Midbrain (tissue), 1 donor: Measurements from ENCODE around the gene SEMA6B.

Experiments
- DNase-seq: peaks from one replicate; lab custom pipeline; 2025; lab: John Stamatoyannopoulos, UW

Gene SEMA6B

DNA sequence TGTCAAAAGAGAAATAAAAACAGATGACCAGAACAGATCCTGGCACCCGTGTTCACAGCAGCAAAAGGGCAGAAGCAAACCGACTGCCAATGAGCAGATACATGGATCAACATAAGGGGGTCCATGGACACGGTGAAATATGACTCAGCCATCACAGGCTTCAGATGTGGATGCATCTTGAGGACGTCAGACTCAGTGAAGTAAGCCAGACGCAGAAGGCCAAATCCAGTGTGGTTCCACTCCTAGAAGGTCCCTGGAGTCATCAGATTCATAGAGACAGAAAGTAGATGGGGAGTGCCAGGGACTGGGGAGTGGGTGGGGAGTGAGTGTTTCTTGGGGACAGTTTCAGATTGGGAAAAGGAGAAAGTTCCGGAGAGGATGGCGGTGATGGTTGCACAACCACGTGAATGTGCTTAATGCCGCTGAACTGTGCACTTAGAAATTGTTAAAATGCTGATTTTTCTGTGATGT lies 28.8 kb upstream of the SEMA6B start:
- no peak for DNase-seq

DNA sequence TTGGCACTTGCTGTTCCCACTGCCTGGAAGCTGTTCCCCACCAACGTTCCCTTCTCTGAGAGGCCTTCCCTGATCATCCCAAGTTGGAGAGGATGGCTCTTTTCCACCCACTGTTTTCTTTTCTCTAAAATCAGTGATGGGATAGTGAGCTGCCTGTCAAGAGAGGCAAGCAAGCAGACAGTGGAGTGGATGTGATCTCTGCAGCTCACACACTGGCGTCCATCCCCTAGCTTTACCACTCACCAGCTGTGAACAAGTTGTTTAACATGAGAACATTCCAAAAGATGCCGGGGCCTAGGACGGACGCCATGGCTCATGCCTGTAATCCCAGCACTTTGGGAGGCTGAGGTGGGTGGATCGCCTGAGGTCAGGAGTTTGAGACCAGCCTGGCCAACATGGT lies 28.0 kb upstream of the SEMA6B start:
- DNase-seq = no peak

GRCh38 chr19:4586691-4587090 lies 27.2 kb upstream of the SEMA6B start:
- DNase-seq = no peak

- no peak for DNase-seq
Measured at GRCh38 chr19:4586245-4586644, 26.8 kb upstream of the SEMA6B start.

- DNase-seq = no peak
Measured at GRCh38 chr19:4585556-4585955, 26.1 kb upstream of the SEMA6B start.

DNA sequence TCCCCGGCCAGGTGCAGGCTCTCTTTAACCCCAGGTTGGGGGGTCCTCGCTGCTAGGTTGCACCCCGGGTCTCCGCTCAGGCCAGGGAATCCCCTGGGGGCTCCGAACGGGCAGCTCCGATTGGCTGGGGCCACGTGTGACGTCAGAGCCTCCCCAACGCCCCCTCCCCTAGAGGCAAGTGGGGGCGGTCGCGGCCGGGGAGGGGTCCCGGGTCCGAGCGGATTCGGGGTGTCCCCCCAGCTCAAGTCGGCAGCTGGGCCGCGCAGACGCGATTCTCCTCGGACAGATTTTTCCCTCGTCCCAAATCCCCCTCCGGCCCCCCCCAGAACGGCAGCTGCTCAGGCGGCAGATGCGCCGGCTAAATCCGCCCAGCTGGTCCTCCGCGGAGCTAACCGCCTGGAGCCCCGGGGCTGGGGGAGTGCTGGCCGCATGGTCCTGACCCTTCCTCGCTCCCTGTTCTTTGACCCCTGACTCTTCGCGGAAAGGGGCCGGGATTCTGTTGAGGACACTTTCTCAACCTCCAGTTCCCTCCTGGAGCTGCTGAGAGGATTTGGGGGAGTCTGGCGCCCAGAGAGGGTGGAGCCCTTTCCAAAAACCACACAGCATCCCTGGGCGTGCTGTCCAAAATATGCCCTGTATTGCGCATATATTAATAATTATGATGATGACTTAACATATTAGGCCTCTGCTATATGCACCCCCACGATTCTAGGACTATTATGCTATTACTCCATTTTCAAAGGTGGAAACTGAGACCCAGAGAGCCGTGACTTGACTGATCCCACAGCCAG lies 25.4 kb upstream of the SEMA6B start:
- no peak for DNase-seq

GRCh38 chr19:4583961-4584669 lies 24.6 kb upstream of the SEMA6B start:
- no peak for DNase-seq

GRCh38 chr19:4582980-4583842 lies 23.7 kb upstream of the SEMA6B start:
- no peak for DNase-seq

DNA sequence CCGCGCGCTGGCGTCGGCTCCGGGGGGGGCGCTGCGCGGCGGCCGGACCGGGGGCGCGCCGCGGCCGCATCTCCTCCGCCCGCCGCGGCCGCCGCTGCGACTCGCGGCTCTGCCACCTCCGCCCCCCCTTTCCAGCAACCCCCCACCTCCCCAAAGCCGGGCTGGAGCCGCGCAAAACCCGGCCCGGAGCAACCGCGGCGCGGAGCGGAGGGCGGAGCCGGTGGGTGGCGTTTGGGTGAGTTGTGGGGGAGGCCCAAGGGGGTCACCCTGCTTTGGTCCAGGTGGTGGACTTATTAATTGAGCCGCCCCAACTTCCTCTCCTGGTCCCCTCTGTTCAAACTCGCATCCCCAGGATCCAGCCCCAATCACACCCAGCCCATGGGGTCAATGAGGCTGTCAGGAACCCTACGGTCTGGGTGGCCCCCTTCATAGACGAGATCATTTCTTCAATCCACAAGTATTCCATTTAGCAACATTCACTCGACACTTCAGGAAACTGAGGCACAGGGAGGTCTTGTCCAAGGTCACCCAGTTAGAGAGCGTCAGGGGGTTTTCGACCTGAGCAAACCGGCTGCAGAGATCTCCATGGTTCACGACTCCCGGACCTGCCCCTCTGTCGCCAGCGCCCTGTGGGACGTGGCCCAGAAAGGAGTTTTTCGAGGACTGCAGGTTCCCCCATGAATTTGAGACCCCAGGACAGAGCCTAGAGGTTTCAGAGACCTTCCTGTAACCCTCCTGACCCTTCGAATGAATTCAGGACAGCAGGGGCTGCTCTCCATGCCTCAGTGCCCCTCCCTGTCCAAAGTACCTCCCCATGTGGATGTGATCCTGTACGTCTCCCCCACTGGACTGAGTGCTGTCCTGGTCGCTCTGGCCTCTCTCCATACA lies 22.4 kb upstream of the SEMA6B start:
- peak; percentile 5 for DNase-seq

DNA sequence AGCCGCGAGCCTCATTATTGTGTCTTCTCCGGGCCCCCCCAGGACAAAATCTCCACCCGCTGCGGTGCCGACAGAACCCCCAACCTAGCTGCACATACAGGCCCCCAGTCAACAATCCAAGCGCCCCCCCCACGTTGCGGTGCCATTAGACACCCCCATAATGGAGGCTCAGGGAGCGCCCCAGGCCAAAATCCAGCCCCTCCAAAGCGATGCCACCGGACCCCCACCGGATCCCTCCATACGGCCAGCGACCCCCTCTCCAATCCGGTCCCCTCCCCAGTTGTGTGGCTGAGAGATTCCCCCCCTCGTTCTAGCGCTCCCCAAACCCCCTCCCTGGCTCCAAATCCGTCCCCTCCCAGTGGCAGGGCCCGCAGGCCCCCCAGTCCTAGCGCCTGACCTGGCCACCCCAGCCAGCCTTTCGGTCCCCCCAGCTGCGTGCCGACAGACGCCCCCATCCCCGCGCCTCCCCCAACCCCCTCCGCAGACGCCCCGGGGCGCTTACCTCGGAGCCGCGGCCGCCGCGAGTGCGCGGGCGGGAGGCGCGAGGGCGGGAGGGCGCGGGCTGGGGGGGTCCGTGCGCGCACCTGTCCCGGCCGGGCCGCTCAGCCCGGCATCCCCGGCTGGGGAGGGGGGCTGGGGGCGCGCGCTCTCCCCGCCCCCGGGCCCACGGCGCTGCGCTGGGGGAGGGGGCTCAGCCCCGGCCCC lies 21.6 kb upstream of the SEMA6B start:
- no peak for DNase-seq

GRCh38 chr19:4580021-4580901 lies 20.8 kb upstream of the SEMA6B start:
- no peak for DNase-seq

DNA sequence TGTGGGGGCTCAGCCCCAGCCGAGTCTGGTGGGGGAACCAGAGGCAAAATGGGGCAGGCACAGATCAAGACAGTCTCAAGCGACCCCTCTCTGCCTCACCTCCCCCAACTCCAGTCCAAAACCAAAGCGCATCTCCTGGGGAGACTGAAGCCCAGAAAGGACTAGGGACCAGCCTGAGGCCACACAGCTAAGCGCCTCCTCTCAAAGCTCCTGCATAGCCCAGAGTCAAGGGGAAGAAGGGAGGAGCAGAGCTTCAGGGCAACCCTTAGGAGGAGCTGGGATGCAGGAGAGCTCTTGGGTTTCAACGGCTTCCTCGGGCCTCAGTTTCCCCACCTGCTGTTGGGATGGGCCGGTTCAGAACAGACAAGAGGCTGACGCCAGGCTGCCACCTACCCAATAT lies 19.9 kb upstream of the SEMA6B start:
- no peak for DNase-seq

GRCh38 chr19:4578552-4579248 lies 19.2 kb upstream of the SEMA6B start:
- DNase-seq = no peak

- no peak for DNase-seq
Measured at GRCh38 chr19:4577020-4577782, 17.7 kb upstream of the SEMA6B start.

- peak; percentile 15 for DNase-seq
Measured at GRCh38 chr19:4576016-4576933, 16.8 kb upstream of the SEMA6B start.

GRCh38 chr19:4575267-4576015 lies 16.0 kb upstream of the SEMA6B start:
- no peak for DNase-seq

DNA sequence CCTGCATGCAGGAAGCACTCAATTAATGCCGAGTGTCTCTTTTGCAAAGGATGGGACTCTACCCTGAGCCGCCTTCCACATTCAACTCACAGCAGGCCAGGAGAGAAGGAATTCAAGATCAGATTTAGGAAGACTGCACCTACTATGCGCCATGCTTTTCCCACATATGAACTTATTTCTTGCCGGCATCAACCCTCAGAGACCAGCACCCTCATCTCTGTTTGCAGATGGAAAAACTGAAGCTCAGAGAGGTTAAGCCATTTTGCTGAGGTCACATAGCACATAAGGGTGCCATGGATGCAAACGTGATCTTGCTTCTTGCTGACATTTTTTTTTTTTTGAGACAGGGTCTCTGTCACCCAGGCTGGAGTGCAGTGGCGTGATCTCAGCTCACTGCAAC lies 14.2 kb upstream of the SEMA6B start:
- no peak for DNase-seq
